HG03342 (cell line): ENCODE results near the gene SHC3.

Source experiments
- ATAC-seq: cut with Tn5 transposase; IDR thresholded peaks from one replicate; pipeline ENCODE4 v1.9.1; 2021; ENCODE audit warnings: mild to moderate bottlenecking, moderate library complexity; ENCODE audit not compliant: unreplicated experiment

SHC3 gene

DNA sequence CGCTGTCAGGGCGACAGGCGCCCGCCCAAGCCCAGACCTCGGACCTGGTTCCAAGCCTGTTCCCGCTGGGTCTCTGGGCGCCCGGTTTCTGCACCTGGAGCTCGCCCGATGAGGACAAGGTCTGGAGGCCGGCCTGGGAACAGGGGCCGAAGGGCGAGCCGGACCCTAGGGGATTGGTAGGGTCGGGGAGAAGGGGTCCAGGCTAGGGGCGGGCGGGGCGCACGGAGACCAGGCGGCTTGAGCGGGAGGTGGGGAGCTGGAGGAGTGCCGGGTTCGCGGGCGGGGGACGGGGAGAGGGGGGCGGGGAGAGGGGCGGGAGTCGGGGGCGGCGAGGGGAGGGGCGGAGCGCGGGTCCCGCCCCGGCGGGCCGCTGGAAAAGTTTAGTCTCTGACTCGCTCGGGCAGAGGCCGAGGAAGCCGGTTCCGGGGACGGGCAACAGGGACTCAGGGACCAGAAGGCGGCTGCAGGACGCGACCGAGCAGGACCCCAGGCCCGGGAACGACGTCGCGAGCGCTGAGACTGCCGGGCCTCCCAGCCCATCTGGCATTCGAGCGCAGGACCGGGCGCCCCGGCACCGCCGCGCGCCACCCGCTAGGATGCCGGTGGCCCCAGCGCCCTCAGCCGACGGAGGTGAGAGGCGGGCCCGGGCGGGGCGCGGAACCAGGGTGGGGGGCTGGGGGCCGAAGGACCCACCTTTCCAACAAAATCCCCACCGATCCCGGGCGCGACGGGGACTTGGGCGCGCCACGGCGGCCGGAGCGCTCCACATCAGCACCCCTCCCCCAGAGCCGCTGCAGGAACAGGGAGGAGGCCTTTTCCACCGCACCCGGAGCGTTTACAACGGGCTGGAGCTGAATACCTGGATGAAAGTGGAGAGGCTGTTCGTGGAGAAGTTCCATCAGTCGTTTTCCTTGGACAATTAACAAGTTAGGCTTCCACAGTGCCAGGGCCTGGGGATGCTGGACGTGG lies 187.3 kb downstream of the SHC3 start, which contains the start of gene S1PR3:
Gene S1PR3, plus strand, starts transcription at position 403 of the 969 bp plus-strand sequence. CDS start 9,733 bp downstream, outside the sequence.
- no peak for ATAC-seq

DNA sequence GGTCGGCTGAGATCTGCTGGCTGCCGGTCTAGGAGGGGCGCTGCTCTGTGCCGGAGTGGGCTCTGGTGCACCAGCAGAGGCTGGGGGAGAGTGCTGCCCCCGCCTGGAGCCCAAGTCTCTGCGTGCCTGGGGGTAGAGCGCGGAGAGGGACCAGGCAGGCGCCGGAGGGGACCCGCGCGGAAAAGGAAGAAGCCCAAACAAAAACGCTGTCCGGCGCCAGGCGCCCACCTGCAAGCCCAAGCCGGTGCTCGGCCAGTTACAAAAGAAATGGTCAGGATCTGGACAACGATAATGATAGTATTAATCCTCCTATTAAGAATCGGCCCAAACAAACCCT lies 187.9 kb downstream of the SHC3 start:
- no peak for ATAC-seq

DNA sequence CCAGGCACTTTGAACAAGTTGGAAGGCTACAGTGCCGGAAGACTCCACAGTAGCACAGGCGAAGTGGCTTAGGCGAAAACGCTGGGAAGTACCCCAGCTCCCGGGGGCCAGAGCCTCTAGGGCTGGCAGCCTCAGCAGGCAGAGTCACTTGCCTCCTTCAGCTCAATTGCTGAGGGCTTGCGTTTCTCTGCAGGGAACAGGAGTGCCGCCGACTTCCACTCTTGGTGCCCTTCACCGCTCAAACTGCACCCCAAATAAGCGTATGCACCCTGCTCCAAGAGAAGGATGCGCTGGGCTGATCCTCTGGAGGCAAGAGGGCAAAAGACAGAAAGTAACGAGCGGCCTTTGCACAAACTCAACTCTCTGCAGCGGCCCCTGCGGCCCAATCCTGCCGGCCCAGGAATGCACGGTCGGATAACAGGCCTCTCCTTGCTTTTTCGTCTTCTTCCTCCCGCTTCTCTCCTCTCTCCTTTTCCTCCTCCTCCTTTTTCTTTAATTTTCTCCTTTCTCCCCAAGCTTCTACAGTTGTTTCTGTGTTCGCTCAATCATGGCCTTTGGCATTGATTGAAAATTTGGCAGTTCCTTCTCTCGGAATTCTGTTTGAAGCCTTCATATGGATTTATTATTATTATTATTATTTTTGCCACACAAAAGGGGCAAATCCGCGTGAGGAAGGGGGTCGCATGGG lies 188.4 kb downstream of the SHC3 start:
- no peak for ATAC-seq

DNA sequence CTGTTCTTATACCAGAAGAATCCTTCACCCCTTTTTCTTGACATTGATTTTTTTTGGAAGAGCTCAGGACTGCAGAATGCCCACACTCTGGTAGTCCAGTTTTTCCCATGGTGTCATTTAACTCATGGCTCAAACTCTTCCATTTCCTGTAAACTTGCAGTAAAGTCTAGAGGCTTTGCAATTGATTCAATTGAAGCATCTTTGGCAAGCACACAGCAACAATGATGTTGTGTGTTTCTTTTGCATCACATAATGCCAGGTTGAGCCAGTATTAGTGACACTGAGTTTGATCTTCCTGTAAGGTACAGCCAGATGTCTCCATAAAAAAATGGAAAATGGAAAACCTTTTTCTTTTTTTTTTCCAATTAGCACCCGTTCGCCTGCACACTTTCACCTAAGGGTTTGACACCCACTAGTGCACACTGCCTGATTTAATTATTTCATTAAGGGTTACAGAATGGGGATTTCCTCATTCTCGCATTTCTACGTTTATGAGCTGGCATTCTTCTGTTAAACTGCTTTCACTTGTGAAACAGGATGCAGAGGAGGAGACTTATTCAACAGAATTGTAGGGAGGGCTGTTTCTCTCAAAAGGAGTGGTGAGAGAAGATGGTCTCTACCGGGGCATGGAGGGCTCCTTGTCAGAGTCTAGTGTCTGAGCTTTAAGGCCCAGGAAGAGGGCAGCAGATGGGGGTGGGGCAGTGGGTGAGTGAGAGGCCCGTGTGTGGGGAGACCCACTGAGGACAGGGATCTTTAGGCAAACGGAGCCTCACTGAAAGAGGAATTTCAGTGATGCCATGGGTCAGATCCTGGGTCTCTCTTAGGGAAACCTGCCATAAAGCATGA lies 189.6 kb downstream of the SHC3 start:
- ATAC-seq = no peak

DNA sequence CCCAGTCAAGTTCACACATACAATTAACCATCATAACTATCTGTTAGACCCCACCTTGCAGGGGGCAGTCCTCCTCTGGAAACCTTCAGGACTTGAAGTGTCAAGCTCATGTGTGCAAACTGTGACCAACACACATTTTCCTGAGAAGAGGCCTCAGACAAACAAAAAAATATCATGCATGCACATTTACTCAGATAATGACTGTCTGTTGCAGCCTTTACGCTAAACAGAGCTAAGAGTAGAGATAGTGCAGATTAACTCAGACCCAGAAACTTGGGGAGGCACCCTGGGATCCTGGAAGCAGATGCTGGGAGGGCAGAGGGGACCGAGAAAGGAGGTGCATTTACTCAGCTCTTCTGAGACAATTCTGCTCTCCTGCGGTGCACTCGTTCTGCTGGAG lies 191.0 kb downstream of the SHC3 start:
- ATAC-seq = no peak

DNA sequence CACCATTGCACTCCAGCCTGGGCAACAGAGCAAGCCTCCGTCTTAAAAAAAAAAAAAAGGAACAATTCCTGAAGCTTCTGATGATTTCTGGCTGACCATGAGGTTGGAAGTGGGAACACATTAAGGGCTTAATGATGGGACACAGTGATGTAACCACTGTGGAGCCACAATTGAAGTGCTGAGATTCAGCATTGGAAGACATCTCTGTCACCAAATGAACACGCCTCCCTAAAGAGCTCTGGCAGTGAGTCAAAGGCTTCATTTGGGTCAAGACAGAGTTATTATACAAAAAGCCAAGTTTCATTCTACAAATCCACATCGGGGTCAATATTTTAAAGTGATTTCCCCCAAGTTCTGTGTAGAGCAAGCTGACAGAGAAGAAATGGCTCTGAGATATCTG lies 191.8 kb downstream of the SHC3 start:
- ATAC-seq = no peak

DNA sequence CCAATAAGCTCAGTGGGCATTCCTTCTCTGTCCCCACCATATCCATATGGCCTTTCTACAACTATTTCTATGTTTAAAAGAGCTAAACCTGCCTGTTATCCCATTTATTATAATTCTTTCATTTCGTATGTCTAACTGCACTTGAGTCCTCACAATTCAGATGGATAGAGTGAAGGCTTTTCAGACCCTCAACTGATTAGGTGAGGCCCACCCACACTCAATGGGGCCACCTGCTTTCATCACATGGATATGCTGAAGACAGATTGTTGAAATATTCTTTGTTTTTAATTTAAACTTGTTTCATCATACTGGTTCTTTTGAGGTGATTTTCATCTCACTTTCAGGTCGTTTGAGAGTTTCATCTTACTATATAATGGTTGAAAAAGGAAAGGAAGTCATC lies 193.0 kb downstream of the SHC3 start:
- no peak for ATAC-seq

DNA sequence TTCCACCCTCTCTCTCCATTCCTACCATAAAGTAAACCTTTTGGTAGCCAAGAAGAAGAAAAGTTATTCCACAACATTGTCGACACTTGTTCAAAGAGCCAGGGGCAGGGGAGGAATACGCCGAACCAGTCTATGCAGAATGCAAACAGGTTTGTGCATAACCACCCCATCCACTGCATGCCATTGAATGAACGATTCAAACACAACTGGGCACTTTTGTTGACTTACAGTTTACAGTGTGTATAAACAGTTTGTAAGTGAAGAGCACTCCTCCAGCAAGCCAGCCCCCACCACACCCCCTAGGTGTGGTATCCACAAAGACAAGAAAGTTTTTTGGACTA lies 194.1 kb downstream of the SHC3 start:
- no peak for ATAC-seq

DNA sequence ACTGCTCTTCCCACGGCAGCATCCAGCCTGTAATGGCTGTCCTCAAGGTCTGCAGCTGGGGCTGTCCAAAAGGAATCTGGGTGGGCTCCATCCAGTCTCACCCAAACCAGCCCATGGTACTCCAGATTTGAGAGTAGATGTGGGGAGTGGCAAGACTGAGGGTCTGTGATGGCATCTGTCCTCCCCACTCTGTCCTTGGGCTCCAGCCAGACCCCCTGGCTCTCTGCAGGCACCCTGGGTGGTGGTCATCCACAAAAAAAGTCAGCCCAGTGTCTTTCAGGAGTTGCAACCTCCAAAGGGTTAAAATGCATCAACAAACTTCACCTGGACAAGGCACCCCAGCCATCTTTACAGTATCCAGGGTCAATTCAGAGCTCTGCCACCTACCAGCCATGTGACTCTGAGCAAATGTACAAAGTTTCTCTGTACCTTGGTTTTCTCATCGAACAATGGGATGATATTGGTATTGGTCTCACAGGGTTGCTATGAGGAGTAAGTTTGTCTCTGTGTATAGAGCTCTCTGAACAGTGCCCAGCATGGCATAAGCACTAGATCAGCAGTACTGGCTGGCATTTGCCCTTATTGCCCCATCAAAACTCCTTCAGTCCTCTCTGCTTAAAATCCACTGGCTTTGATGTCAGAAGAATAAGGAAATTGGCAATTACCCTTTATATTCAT lies 194.6 kb downstream of the SHC3 start:
- no peak for ATAC-seq

DNA sequence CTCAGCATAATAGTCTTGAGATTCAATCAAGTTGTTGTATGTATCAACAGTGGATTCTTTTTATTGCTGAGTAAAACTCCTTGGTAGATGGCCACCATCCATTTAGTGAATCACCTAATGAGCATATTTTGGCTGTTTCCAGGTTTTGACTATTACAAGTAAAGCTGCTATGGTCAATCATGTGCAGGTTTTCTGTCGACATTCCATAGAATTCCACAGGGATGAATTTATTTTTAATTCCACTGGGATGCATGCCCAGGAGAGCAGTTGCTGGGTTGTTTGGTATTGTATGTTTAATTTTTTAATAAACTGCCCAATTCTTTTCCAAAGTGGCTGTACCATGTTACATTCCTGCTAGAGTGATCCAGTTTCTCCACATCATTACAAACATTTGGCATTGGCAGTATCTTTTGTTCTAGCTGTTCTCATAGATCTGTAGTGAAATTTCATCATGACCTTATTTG lies 197.8 kb downstream of the SHC3 start:
- ATAC-seq = no peak

DNA sequence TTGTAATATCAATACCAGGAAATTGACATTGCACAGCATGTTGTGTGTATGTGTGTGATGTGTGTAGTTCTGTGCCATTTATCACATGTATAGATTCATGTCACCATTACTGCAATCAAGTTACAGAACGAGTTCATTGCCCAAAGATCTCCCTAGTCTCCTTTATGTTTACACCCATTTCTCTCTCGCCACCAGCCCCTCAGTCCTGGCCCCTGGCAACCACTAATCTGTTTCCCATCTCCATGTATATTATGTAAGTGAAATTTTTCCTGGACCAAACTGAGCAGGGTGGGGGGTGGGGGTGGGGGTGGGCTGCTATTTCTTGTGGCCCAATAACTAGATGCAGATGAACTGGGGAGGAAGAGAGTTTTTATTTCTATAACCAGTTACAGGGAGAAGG lies 198.8 kb downstream of the SHC3 start:
- ATAC-seq = no peak

DNA sequence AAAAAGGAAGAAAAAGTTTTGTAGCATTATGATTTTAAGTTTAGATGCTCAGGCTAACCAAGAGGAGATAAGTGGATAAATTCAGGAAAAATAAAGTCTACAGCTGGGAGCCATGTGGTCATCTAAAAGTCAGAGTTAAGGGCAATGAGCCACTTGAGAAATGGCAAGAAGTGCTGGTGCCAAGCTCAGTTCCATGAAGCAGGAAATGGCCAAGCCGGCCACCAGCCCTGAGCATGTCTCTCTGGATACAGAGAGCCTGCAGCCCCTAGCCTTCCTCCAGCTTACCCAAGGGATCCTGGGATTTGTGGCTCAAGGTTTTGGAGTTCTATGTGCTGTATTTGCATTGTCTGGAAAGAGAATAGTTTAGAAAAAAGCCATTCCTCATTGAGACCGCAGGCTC lies 199.6 kb downstream of the SHC3 start:
- ATAC-seq = no peak

DNA sequence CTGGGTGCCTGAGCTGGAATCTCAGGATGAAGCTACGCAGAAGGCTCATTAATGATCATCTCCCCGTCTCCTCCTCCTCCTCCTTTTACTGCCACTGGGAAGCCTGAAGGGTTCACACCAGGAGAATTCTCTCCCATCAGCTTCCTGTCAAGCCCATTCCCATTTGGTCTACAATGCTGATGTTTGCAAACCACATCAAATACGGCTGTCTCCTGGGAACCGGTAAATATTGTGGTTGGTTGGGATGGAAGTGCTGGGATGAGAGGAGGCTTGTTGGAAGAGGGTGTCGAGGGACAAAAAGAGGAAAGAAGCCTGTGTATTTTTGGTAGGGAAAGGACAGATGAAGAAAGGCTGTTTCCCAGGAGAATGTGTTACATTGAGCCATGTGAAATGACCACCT lies 200.6 kb downstream of the SHC3 start:
- ATAC-seq = no peak

DNA sequence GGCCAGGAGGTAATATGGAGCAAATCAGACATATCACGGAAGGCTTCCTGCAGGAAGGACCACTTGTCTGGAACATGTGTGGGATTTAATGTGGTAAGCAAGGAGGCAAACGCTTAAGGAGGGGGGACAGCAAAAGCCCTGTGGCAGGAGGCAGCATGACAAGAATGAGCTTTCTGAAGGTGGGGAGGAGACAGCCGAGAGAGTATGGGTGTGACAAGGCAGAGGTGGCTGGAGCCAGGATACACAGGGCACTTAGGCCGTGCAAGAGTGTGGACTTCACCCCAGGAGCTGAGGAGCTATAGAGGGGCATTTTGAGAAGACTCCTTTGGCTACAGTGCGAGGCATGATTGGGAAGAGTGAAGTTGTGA lies 201.7 kb downstream of the SHC3 start:
- no peak for ATAC-seq

DNA sequence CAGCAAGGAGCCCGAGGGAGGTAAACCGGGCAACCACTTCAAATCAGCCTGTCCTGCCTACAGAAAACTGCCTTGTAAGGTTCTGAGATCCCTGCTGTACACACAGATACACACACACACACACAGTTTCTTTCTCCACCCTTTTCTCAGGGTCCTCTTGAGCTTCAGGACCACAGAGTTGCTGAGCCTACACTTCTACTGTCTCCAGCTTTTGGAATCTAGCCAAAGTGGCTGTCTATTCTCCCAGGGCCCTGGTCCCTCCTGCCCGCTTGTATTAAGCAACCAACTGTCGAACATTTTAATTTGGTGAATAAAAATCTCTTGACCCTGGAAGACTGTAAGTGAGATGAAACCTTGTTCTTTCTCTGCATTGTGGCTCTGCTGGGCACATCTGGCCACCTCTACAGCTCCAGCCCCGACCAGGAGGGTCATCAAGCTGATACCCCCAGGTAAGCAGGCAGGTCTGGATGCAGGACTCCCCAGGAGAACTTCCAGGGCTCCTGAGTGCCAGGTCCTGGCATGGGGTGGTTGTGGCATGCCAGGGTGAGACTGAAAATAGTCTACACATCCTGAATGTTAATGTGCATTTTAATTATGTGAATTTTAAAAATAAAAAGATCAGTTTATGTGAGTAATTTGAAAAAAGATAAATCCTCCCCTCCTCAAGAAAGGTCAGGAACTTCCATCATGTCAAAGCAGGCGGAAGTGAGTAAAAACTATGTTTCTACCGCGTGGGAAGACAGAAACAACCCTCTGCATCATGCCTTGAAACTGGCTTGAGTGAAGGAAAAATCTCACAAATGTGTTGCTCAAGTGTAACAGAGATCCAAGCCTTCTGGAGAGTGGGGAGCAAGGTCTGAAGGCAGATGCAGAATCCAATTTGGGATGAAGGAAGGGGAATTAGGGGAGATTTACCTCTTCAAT lies 202.4 kb downstream of the SHC3 start:
- no peak for ATAC-seq

DNA sequence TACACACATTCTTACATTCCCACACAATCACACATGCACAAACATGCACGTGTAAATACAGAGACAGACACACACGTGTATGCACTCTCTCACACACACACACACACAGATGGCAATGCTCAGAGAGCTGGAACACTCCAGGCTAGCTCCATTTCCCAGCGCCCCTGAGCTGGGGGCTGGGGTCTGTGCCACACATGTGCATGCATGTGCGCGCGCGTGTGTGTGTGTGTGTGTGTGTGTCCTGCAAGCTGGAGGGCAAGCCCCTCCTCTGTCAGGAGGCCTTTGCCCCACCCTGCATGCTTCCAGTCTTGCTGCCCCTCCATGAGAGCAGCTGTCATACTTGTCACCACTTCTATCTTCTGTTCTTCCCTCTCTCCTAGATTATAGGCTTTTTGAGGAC lies 204.0 kb downstream of the SHC3 start:
- ATAC-seq = no peak

DNA sequence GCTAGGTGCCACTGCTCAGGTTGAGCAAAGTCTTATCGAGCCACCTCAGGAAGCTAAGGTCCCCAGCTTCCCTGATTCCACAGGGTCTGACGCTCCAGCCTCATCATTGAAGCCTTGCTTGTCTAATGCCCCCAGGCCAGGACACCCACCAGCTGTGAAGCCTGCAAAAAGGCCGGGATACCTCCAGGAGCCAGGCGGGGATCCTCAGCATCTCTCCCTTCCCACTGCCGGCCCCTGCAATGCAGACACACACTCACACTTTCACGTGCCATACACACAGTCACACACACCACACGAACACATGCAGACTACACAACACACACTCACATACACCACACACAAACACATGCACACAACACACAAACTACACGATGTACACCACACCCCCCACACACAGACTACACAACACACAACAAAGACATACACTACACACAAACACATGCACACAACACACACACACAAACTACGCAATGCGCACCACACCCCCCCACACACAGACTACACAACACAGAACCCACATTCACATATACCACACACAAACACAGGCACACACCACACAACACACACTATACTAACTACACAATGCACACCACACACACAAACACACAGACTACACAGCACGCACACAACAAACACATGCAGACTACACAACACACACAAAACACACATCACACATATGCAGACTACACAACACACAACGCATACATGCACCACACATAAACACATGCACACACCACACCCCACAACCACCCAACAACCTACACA lies 205.2 kb downstream of the SHC3 start:
- no peak for ATAC-seq

DNA sequence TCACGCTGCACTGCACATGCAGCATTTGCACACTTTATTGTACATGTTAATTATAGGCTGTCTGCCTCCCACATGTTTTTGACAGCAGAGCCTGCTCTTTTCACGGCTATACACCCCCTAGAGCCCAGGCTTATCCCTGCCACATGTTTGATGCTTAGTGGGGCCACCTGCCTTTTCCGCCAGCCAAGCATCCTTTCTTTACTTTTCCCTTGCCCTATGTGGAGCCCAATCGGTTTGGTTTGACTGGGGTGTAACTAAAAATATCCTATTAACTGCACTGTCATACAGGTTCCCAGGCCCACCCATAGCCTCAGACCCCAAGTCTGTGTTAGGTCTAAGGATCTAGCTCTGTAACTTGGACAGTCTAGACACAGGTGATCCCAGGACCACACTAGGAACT lies 206.2 kb downstream of the SHC3 start:
- ATAC-seq = no peak
